HL-60 (cell line): ENCODE measurements around the gene INTS3.

Experiments
- POLR2AphosphoS5 ChIP-seq: IDR thresholded peaks from 2 replicates; pipeline ENCODE4 v1.6.1; 2012; ENCODE audit warnings: low read depth
- TF ChIP-seq, protein P1 (sequence below): IDR thresholded peaks from one replicate; pipeline ENCODE4 v1.5.1; 2011; ENCODE audit warnings: low read length, control low read depth, inconsistent platforms; ENCODE audit not compliant: insufficient read depth
- TF ChIP-seq, protein P2 (sequence below): IDR thresholded peaks from 2 replicates; pipeline ENCODE4 v1.6.1; 2012; ENCODE audit warnings: low read depth; ENCODE audit not compliant: insufficient replicate concordance

DNA sequence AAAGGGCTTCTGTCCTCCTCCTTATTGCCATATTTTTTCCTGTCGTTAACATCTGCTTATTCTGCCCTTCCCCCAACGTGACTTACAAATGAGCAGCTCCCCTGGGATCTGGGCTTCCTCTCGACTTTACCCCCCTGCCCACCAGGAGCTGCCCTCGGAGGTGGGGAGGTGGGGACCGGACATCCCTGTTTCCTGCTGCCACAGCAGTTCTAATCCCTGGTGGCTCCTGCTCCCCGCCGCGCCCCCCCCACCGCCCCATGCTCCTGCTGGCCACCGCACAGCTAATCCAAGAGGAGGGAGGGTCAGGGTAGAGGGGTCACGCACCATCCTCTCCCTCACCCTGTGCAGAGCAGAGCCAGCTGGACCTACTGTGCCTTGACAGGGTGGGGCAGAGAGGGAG is 42.9 kb downstream of the INTS3 start:
- no peak for TF ChIP-seq POLR2AphosphoS5
- TF ChIP-seq, protein P1, sequence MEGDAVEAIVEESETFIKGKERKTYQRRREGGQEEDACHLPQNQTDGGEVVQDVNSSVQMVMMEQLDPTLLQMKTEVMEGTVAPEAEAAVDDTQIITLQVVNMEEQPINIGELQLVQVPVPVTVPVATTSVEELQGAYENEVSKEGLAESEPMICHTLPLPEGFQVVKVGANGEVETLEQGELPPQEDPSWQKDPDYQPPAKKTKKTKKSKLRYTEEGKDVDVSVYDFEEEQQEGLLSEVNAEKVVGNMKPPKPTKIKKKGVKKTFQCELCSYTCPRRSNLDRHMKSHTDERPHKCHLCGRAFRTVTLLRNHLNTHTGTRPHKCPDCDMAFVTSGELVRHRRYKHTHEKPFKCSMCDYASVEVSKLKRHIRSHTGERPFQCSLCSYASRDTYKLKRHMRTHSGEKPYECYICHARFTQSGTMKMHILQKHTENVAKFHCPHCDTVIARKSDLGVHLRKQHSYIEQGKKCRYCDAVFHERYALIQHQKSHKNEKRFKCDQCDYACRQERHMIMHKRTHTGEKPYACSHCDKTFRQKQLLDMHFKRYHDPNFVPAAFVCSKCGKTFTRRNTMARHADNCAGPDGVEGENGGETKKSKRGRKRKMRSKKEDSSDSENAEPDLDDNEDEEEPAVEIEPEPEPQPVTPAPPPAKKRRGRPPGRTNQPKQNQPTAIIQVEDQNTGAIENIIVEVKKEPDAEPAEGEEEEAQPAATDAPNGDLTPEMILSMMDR = no peak
- TF ChIP-seq, protein P2, sequence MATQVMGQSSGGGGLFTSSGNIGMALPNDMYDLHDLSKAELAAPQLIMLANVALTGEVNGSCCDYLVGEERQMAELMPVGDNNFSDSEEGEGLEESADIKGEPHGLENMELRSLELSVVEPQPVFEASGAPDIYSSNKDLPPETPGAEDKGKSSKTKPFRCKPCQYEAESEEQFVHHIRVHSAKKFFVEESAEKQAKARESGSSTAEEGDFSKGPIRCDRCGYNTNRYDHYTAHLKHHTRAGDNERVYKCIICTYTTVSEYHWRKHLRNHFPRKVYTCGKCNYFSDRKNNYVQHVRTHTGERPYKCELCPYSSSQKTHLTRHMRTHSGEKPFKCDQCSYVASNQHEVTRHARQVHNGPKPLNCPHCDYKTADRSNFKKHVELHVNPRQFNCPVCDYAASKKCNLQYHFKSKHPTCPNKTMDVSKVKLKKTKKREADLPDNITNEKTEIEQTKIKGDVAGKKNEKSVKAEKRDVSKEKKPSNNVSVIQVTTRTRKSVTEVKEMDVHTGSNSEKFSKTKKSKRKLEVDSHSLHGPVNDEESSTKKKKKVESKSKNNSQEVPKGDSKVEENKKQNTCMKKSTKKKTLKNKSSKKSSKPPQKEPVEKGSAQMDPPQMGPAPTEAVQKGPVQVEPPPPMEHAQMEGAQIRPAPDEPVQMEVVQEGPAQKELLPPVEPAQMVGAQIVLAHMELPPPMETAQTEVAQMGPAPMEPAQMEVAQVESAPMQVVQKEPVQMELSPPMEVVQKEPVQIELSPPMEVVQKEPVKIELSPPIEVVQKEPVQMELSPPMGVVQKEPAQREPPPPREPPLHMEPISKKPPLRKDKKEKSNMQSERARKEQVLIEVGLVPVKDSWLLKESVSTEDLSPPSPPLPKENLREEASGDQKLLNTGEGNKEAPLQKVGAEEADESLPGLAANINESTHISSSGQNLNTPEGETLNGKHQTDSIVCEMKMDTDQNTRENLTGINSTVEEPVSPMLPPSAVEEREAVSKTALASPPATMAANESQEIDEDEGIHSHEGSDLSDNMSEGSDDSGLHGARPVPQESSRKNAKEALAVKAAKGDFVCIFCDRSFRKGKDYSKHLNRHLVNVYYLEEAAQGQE = no peak
